ENCODE measurements around the gene ATP1B2. TPM values are rescaled to one million over a fixed set of nuclear protein-coding genes. Genes with fewer than 3 reads are reported as not detected.

ATP1B2 gene
- total RNA-seq, 1 experiment from 2014 or later, result not detected

DNA sequence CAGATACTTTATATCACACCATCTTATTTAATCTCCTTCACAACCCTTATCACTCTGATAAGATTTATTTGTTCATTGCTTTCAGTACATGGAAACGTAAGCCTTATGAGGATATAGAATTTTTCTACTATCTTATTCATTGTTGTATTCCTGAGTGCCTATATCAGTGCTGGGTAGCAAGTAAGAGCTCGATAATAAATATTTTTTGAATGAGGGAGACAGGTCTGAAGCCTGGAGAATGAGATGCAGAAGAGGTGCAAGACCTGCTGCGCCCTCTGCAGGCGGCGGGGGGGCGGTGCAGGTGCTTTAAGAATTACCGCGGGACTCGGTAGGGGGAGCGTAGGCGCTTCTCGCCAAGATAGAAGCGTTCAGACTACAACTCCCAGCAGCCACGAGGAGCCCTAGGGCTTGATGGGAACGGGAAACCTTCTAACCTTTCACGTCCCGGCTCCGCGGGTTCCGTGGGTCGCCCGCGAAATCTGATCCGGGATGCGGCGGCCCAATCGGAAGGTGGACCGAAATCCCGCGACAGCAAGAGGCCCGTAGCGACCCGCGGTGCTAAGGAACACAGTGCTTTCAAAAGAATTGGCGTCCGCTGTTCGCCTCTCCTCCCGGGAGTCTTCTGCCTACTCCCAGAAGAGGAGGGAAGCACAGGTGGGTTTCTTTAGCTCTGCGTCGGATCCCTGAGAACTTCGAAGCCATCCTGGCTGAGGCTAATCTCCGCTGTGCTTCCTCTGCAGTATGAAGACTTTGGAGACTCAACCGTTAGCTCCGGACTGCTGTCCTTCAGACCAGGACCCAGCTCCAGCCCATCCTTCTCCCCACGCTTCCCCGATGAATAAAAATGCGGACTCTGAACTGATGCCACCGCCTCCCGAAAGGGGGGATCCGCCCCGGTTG, 37.4 kb downstream of the ATP1B2 start, which contains the start of gene WRAP53 (continued):
- TF ChIP-seq, protein P1, sequence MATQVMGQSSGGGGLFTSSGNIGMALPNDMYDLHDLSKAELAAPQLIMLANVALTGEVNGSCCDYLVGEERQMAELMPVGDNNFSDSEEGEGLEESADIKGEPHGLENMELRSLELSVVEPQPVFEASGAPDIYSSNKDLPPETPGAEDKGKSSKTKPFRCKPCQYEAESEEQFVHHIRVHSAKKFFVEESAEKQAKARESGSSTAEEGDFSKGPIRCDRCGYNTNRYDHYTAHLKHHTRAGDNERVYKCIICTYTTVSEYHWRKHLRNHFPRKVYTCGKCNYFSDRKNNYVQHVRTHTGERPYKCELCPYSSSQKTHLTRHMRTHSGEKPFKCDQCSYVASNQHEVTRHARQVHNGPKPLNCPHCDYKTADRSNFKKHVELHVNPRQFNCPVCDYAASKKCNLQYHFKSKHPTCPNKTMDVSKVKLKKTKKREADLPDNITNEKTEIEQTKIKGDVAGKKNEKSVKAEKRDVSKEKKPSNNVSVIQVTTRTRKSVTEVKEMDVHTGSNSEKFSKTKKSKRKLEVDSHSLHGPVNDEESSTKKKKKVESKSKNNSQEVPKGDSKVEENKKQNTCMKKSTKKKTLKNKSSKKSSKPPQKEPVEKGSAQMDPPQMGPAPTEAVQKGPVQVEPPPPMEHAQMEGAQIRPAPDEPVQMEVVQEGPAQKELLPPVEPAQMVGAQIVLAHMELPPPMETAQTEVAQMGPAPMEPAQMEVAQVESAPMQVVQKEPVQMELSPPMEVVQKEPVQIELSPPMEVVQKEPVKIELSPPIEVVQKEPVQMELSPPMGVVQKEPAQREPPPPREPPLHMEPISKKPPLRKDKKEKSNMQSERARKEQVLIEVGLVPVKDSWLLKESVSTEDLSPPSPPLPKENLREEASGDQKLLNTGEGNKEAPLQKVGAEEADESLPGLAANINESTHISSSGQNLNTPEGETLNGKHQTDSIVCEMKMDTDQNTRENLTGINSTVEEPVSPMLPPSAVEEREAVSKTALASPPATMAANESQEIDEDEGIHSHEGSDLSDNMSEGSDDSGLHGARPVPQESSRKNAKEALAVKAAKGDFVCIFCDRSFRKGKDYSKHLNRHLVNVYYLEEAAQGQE (IDR thresholded peaks at IDR 0.05; ENCODE audit: low read depth), result no peak
- TF ChIP-seq SP1 (IDR thresholded peaks at IDR 0.05; ENCODE audit: low read depth), result peak; percentile 69

DNA sequence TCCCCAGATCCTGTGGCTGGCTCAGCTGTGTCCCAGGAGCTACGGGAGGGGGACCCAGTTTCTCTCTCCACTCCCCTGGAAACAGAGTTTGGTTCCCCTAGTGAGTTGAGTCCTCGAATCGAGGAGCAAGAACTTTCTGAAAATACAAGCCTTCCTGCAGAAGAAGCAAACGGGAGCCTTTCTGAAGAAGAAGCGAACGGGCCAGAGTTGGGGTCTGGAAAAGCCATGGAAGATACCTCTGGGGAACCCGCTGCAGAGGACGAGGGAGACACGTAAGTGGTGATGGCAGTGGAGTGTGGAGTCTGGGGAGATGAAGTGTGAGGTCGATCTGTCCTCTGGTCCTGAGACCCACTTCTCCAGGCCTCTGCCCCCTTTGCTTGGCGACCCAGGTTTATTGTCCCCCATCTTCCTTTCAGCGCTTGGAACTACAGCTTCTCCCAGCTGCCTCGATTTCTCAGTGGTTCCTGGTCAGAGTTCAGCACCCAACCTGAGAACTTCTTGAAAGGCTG, 38.1 kb downstream of the ATP1B2 start:
- peak overlapping the region; percentile 69 for H3K27ac ChIP-seq (ENCODE audit: low read depth, low read length)
- H3K4me2 ChIP-seq (ENCODE audit: low read length), result peak overlapping the region; percentile 88
- RAD21 ChIA-PET (ENCODE audit: low non-redundant PET in 1 of 2, low total read pairs in 2 of 2, uncharacterized antibody in 2 of 2, unreplicated experiment in 2 of 2), result no interaction called here
- BruUV-seq (replicated peaks), result no TSS peak
- CTCF ChIA-PET, result interaction anchor here (1.5 to 3.6 kb wide), 6 partner anchors 56 to 369 kb away, joined by 3 to 54 read pairs (median 16); partner anchors contain the start of genes FXR2, MPDU1, SAT2 and SHBG
- POLR2A ChIA-PET, result interaction anchor here (1.3 to 3.4 kb wide), 5 partner anchors 26 to 115 kb away, joined by 3 to 31 read pairs (median 13); partner anchors contain the start of gene FXR2
- no peak for TF ChIP-seq EGR1 (IDR thresholded peaks at IDR 0.05; ENCODE audit: low read depth)
- no peak for TF ChIP-seq ZFX (IDR thresholded peaks at IDR 0.05)
- no peak for TF ChIP-seq JUND (IDR thresholded peaks at IDR 0.05)
- H3K4me1 ChIP-seq (ENCODE audit: control insufficient read depth in 1 of 2, insufficient read depth in 2 of 2, low read length in 2 of 2), result peaks cover 26 to 33% of the 10 kb centered on the region in 2 experiments
- intact Hi-C loops (cut with micrococcal nuclease), result loop anchor here (5.0 kb wide), 3 partner anchors 177 to 642 kb away; no protein-coding TSS in a partner anchor
- no peaks in the 10 kb centered on the region for H4K20me1 ChIP-seq (ENCODE audit: insufficient read depth)
- H3K27me3 ChIP-seq (ENCODE audit: insufficient read depth, low read length), result no peaks in the 10 kb centered on the region
- ATAC-seq, result no peak
- peaks cover 0 to 2% of the 10 kb centered on the region in 2 experiments; a peak in 1 of 4 replicates for H3K36me3 ChIP-seq (ENCODE audit: control insufficient read depth in 1 of 2, insufficient read depth in 2 of 2, low read length in 2 of 2)
- no peak for DNase-seq (ENCODE audit: low read depth, low spot score)
- peak overlapping the region; percentile 86 to 100 for H3K4me3 ChIP-seq (replicated peaks in 1 of 2; ENCODE audit: low read depth in 1 of 2, low read length in 2 of 2)
- no peak overlapping the region for H2AFZ ChIP-seq (ENCODE audit: low read depth, low read length, poor library complexity, severe bottlenecking)
- peak overlapping the region; percentile 82 for H3K9ac ChIP-seq (ENCODE audit: low read length)
- H3K79me2 ChIP-seq (ENCODE audit: insufficient read depth, low read length), result peaks cover 47% of the 10 kb centered on the region
- H3K9me2 ChIP-seq (ENCODE audit: insufficient read depth), result no peaks in the 10 kb centered on the region
- no peaks in the 10 kb centered on the region for H3K9me3 ChIP-seq (ENCODE audit: control insufficient read depth in 1 of 2, insufficient read depth in 1 of 2, low read depth in 1 of 2, low read length in 2 of 2)

Measured in HCT116 (cell line).